ENCODE measurements around the gene PXT1. TPM values are rescaled to one million over a fixed set of nuclear protein-coding genes. Genes with fewer than 3 reads are reported as not detected.

Gene PXT1
- total RNA-seq, 1 donor from 2014 or later: not detected

GRCh38 chr6:36386495-36387439 is 55.9 kb downstream of the PXT1 start:
- Histone ChIP-seq H3K36me3 (ENCODE audit: control insufficient read depth, insufficient read depth, low read length) (no peaks in the 10 kb centered on the region), H3K27me3 (ENCODE audit: control insufficient read depth, insufficient read depth, low read length) (peaks cover 10% of the 10 kb centered on the region), H3K4me3 (ENCODE audit: low read depth, low read length) (peak overlapping the region; percentile 39)
- DNase-seq (ENCODE audit: low read depth): peak; percentile 23
- peak; percentile 21 for TF ChIP-seq CTCF (IDR thresholded peaks at IDR 0.05; ENCODE audit: insufficient read depth, low read length, poor library complexity, severe bottlenecking)

GRCh38 chr6:36384095-36384494 is 58.6 kb downstream of the PXT1 start:
- no peak overlapping the region for H3K4me3 ChIP-seq (ENCODE audit: low read depth, low read length)
- no peak for TF ChIP-seq CTCF (IDR thresholded peaks at IDR 0.05; ENCODE audit: insufficient read depth, low read length, poor library complexity, severe bottlenecking)
- H3K27me3 ChIP-seq (ENCODE audit: control insufficient read depth, insufficient read depth, low read length): peaks cover 10% of the 10 kb centered on the region
- DNase-seq (ENCODE audit: low read depth): no peak
- no peaks in the 10 kb centered on the region for H3K36me3 ChIP-seq (ENCODE audit: control insufficient read depth, insufficient read depth, low read length)

GRCh38 chr6:36383606-36384005 is 59.0 kb downstream of the PXT1 start:
- TF ChIP-seq CTCF (IDR thresholded peaks at IDR 0.05; ENCODE audit: insufficient read depth, low read length, poor library complexity, severe bottlenecking): no peak
- peaks cover 10% of the 10 kb centered on the region for H3K27me3 ChIP-seq (ENCODE audit: control insufficient read depth, insufficient read depth, low read length)

GRCh38 chr6:36382976-36383375 is 59.7 kb downstream of the PXT1 start:
- H3K36me3 ChIP-seq (ENCODE audit: control insufficient read depth, insufficient read depth, low read length): no peaks in the 10 kb centered on the region
- H3K4me3 ChIP-seq (ENCODE audit: low read depth, low read length): no peak overlapping the region
- H3K27me3 ChIP-seq (ENCODE audit: control insufficient read depth, insufficient read depth, low read length): peaks cover 8% of the 10 kb centered on the region
- no peak for TF ChIP-seq CTCF (IDR thresholded peaks at IDR 0.05; ENCODE audit: insufficient read depth, low read length, poor library complexity, severe bottlenecking)
- no peak for DNase-seq (ENCODE audit: low read depth)

More at GRCh38 chr6:36383606-36384005, 59.0 kb downstream of the PXT1 start:
- no peak for DNase-seq (ENCODE audit: low read depth)
- Histone ChIP-seq H3K4me3 (ENCODE audit: low read depth, low read length) (no peak overlapping the region), H3K36me3 (ENCODE audit: control insufficient read depth, insufficient read depth, low read length) (no peaks in the 10 kb centered on the region)

- no peak overlapping the region for H3K4me3 ChIP-seq (ENCODE audit: low read depth, low read length)
- no peak for TF ChIP-seq CTCF (IDR thresholded peaks at IDR 0.05; ENCODE audit: insufficient read depth, low read length, poor library complexity, severe bottlenecking)
- H3K36me3 ChIP-seq (ENCODE audit: control insufficient read depth, insufficient read depth, low read length): no peaks in the 10 kb centered on the region
- H3K27me3 ChIP-seq (ENCODE audit: control insufficient read depth, insufficient read depth, low read length): no peaks in the 10 kb centered on the region
- no peak for DNase-seq (ENCODE audit: low read depth)
Measured at GRCh38 chr6:36381502-36382389, 60.9 kb downstream of the PXT1 start.

Data from kidney epithelial cell (primary cell).